Transverse colon (tissue), 4 donors: ENCODE results near the gene RIOX2.

Experiments used
- EP300 ChIP-seq: sonication (generic); formaldehyde crosslinking; IDR thresholded peaks from one replicate; pipeline ENCODE4 v1.6.1; 2017; ENCODE audit warnings: antibody characterized with exemption, low read depth
- POLR2A ChIP-seq: fragments of 450-650 bp; IDR thresholded peaks from one replicate; pipeline ENCODE4 v1.6.1; 2016; ENCODE audit warnings: antibody characterized with exemption, mild to moderate bottlenecking, moderate library complexity
- POLR2AphosphoS5 ChIP-seq, 3 donors: sonication (generic); formaldehyde crosslinking; IDR thresholded peaks; one replicate each; pipeline ENCODE4 v1.6.1; 2016; ENCODE audit warnings: antibody characterized with exemption in 3 of 3
- TF ChIP-seq, protein P1 (sequence below), 5 experiments: fragments of 200-600 bp in 3 of 5; fragments of 450-650 bp in 2 of 5; sonication (generic) in 3 of 5; IDR thresholded peaks; 1 replicate in 2 of 5; 2 replicates in 3 of 5; pipeline ENCODE4 v1.5.1; 2016 to 2017; ENCODE audit warnings: antibody characterized with exemption in 5 of 5, inconsistent platforms in 3 of 5, mild to moderate bottlenecking in 2 of 5, moderate library complexity in 1 of 5

DNA sequence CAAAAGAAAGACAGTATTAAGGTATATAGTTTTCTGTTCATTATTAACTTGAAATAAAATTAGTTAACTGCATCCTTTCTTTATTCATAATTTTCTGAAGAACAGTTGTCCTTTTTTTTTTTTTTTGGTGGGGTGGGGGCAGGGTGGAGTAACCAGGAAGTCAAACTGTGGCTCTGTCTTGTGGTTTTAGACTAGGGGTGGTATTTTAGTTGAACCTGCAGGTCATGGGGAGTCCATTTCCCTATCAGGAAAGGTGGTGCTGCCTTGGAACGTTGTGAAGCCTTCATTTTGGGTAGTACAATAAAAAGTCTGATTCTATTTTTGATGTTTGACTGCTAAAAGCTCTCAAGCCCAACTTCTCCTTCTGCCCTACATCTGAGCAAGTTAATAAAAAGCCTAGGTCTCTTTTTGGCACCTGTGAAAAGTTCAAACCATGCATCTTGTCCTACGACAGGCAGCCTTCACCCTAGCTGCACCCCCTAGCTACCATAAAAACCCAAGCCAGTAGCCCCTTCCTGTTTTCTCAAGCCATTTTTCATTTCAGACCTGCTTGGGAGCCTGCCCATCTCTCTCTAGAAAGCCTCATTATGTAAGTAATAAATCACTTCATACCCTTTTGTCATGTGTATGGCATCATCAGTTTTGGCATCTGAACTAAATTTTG, 31.2 kb upstream of the RIOX2 start:
- TF ChIP-seq, protein P1, sequence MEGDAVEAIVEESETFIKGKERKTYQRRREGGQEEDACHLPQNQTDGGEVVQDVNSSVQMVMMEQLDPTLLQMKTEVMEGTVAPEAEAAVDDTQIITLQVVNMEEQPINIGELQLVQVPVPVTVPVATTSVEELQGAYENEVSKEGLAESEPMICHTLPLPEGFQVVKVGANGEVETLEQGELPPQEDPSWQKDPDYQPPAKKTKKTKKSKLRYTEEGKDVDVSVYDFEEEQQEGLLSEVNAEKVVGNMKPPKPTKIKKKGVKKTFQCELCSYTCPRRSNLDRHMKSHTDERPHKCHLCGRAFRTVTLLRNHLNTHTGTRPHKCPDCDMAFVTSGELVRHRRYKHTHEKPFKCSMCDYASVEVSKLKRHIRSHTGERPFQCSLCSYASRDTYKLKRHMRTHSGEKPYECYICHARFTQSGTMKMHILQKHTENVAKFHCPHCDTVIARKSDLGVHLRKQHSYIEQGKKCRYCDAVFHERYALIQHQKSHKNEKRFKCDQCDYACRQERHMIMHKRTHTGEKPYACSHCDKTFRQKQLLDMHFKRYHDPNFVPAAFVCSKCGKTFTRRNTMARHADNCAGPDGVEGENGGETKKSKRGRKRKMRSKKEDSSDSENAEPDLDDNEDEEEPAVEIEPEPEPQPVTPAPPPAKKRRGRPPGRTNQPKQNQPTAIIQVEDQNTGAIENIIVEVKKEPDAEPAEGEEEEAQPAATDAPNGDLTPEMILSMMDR (IDR thresholded peaks at IDR 0.05) = no peak
- TF ChIP-seq POLR2AphosphoS5 (IDR thresholded peaks at IDR 0.05) = no peak
- no peak for TF ChIP-seq POLR2A
- TF ChIP-seq EP300 = no peak
